Measurements from ENCODE around the gene TYMP. TPM values are rescaled to one million over a fixed set of nuclear protein-coding genes. Genes with fewer than 3 reads are reported as not detected.

The TYMP gene
- total RNA-seq, 6 experiments from 2014 or later = 30.6 to 223 (median 88.2) TPM

DNA sequence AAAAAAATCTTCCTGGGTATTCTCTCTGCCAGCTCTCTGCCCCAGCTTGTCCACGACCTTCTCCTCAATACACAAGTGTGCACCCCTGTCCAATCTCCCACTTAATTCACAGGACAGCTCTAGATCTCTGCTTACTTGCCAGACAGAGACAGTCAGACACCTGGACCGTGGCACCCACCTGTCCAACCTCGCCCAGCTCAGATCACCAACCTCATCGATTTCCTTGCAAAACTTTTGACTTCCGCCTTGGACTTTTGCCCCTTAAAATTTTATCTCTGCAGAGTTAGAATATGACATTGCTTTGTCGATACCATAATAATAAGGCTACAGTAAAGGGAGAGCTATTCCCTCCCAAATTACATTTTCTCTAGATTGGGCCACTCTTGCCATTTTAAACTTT lies 32.7 kb downstream of the TYMP start:
- Histone ChIP-seq H3K9me3 (no peaks in the 10 kb centered on the region), H3K4me1 (peaks cover 0 to 8% (median 0%) of the 10 kb centered on the region in 4 donors), H3K36me3 (no peaks in the 10 kb centered on the region), H3K27me3 (no peaks in the 10 kb centered on the region), H3K4me3 (no peak overlapping the region), H3K27ac (no peak overlapping the region)
- ATAC-seq (no peak), DNase-seq (no peak)
- TF ChIP-seq CTCF (IDR thresholded peaks at IDR 0.05) (no peak), POLR2A (IDR thresholded peaks at IDR 0.05) (no peak)
- intact Hi-C loops (cut with DNase I) = no loop called here
- 50% methylated on average over 6 of the region's 6 CpGs for WGBS (ENCODE audit: insufficient coverage, low coverage, low lambda C conversion rate, missing lambda C conversion rate)

- 53% methylated on average over 14 of the region's 27 CpGs for WGBS (ENCODE audit: insufficient coverage, low coverage, low lambda C conversion rate, missing lambda C conversion rate)
- H3K4me1 ChIP-seq = no peaks in the 10 kb centered on the region
- H3K4me3 ChIP-seq = no peak overlapping the region
- H3K9me3 ChIP-seq = no peaks in the 10 kb centered on the region
- H3K27ac ChIP-seq = no peak overlapping the region
- TF ChIP-seq POLR2A (IDR thresholded peaks at IDR 0.05) = no peak
- intact Hi-C loops (cut with DNase I) = no loop called here
- no peaks in the 10 kb centered on the region for H3K27me3 ChIP-seq
- DNase-seq (no peak), ATAC-seq (no peak)
- H3K36me3 ChIP-seq = no peaks in the 10 kb centered on the region
Observed at GRCh38 chr22:50490531-50491308, 39.1 kb downstream of the TYMP start.

GRCh38 chr22:50489363-50490243 lies 40.2 kb downstream of the TYMP start:
- no peak for ATAC-seq
- TF ChIP-seq CTCF (IDR thresholded peaks at IDR 0.05) (no peak), POLR2A (IDR thresholded peaks at IDR 0.05) (no peak)
- Histone ChIP-seq H3K9me3 (no peaks in the 10 kb centered on the region), H3K36me3 (no peaks in the 10 kb centered on the region), H3K4me1 (peaks cover 0 to 5% (median 1%) of the 10 kb centered on the region in 4 donors), H3K27me3 (no peaks in the 10 kb centered on the region), H3K4me3 (no peak overlapping the region), H3K27ac (no peak overlapping the region)
- DNase-seq = no peak
- no CpG with 5 or more reads among the region's 31 CpGs for WGBS (ENCODE audit: insufficient coverage, low coverage, low lambda C conversion rate, missing lambda C conversion rate)
- intact Hi-C loops (cut with DNase I) = loop anchor here in 1 of 2 donors (10.0 kb wide), 1 partner anchor 245 kb away; the partner anchor contains the start of gene TUBGCP6

GRCh38 chr22:50488886-50489285 lies 40.9 kb downstream of the TYMP start:
- Histone ChIP-seq H3K4me1 (peaks cover 0 to 5% (median 1%) of the 10 kb centered on the region in 4 donors), H3K27me3 (no peaks in the 10 kb centered on the region), H3K27ac (no peak overlapping the region), H3K9me3 (no peaks in the 10 kb centered on the region), H3K4me3 (no peak overlapping the region), H3K36me3 (no peaks in the 10 kb centered on the region)
- TF ChIP-seq POLR2A (IDR thresholded peaks at IDR 0.05) (no peak), CTCF (IDR thresholded peaks at IDR 0.05) (no peak)
- ATAC-seq (no peak), DNase-seq (no peak)
- WGBS (ENCODE audit: insufficient coverage, low coverage, low lambda C conversion rate, missing lambda C conversion rate) = 70% methylated on average over 16 of the region's 19 CpGs
- intact Hi-C loops (cut with DNase I) = loop anchor here in 1 of 2 donors (10.0 kb wide), 1 partner anchor 244 kb away; the partner anchor contains the start of gene TUBGCP6
